Skeletal muscle satellite cell (primary cell): ENCODE results near the gene OR2AE1.
"Not testable (repeated sequence)": the region's sequence is repeated elsewhere in the genome, so short reads cannot be mapped to it uniquely, and the experiment has no call there.

Experiments
- H3K27me3 ChIP-seq: 2 replicates; pipeline ENCODE4 v1.7.0; 2013; ENCODE audit warnings: low read length; ENCODE audit not compliant: control insufficient read depth, insufficient read depth
- H3K36me3 ChIP-seq: 2 replicates; pipeline ENCODE4 v1.7.0; 2013; ENCODE audit warnings: mild to moderate bottlenecking, control low read depth, low read length; ENCODE audit not compliant: insufficient read depth
- H3K4me1 ChIP-seq: 2 replicates; pipeline ENCODE4 v1.7.0; 2013; ENCODE audit warnings: low read length; ENCODE audit not compliant: control insufficient read depth, insufficient read depth
- H3K4me2 ChIP-seq: 2 replicates; pipeline ENCODE4 v1.7.0; 2013; ENCODE audit warnings: mild to moderate bottlenecking, low read length
- H3K4me3 ChIP-seq: 2 replicates; pipeline ENCODE4 v1.7.0; 2013; ENCODE audit warnings: low read length
- H3K9ac ChIP-seq: 2 replicates; pipeline ENCODE4 v1.7.0; 2013; ENCODE audit warnings: mild to moderate bottlenecking, low read depth, low read length, moderate library complexity
- H3K9me3 ChIP-seq: replicated peaks from 2 replicates; pipeline ENCODE4 v1.7.0; 2013; ENCODE audit warnings: mild to moderate bottlenecking, control low read depth, low read length

OR2AE1 gene

GRCh38 chr7:99897322-99898022 lies 20.6 kb upstream of the OR2AE1 start:
- H3K36me3 ChIP-seq, result peaks cover 33% of the 10 kb centered on the region
- H3K9ac ChIP-seq, result no peak overlapping the region
- H3K4me3 ChIP-seq, result no peak overlapping the region
- no peak overlapping the region for H3K4me2 ChIP-seq
- no peaks in the 10 kb centered on the region for H3K27me3 ChIP-seq
- no peaks in the 10 kb centered on the region for H3K9me3 ChIP-seq
- H3K4me1 ChIP-seq, result no peaks in the 10 kb centered on the region

DNA sequence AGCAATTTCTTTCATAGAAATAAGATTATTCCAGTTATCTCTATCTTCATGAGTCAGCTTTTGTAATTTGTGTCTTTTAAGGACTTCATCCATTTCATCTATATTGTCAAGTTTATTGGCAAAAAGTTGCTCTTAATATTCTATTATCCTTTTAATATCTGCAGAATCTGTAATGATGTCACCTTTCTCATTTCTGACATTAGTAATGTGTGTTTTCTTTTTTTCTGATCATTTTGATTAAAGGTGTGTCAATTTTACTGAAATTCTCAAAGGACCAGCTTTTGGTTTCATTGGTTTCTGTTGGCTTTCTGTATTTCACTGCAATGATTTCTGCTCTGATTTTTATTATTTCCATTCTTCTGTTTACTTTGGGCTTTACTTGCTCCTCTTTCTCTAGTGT lies 17.9 kb upstream of the OR2AE1 start:
- Histone ChIP-seq H3K27me3 (no peaks in the 10 kb centered on the region), H3K9ac (no peak overlapping the region), H3K36me3 (peaks cover 10% of the 10 kb centered on the region), H3K4me3 (no peak overlapping the region), H3K4me1 (no peaks in the 10 kb centered on the region), H3K9me3 (no peaks in the 10 kb centered on the region), H3K4me2 (no peak overlapping the region)

- Histone ChIP-seq H3K36me3 (no peaks in the 10 kb centered on the region), H3K9me3 (no peaks in the 10 kb centered on the region), H3K4me2 (no peak overlapping the region), H3K27me3 (no peaks in the 10 kb centered on the region), H3K9ac (no peak overlapping the region), H3K4me1 (no peaks in the 10 kb centered on the region), H3K4me3 (no peak overlapping the region)
Observed at GRCh38 chr7:99893280-99893679, 16.4 kb upstream of the OR2AE1 start.

DNA sequence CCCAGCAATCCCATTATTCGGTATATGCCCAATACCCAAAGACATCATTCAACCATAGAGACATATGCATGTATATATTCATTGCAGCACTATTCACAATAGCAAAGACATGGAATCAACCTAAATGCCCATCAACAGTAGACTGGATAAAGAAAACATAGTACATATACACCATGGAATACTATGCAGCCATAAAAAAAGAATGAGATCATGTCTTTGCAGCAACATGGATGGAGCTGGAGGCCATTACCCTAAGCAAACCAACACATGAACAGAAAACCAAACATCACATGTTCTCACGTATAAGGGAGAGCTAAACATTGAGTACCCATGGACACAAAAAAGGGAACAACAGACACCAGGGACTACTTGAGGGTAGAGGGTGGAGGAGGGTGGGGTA lies 13.5 kb upstream of the OR2AE1 start:
- not testable (repeated sequence) for H3K4me1 ChIP-seq, H3K9ac ChIP-seq, H3K4me2 ChIP-seq, H3K27me3 ChIP-seq, H3K36me3 ChIP-seq, H3K9me3 ChIP-seq, H3K4me3 ChIP-seq

DNA sequence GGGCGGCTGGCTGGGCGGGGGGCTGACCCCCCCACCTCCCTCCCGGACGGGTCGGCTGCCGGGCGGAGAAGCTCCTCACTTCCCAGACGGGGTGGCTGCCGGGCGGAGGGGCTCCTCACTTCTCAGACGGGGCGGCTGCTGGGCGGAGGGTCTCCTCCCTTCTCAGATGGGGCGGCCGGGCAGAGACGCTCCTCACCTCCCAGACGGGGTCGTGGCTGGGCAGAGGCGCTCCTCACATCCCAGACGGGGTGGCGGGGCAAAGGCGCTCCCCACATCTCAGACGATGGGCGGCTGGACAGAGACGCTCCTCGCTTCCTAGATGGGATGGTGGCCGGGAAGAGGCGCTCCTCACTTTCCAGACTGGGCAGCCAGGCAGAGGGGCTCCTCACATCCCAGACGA lies 11.5 kb upstream of the OR2AE1 start:
- not testable (repeated sequence) for H3K27me3 ChIP-seq, H3K4me1 ChIP-seq, H3K9ac ChIP-seq, H3K9me3 ChIP-seq, H3K4me2 ChIP-seq, H3K36me3 ChIP-seq, H3K4me3 ChIP-seq

DNA sequence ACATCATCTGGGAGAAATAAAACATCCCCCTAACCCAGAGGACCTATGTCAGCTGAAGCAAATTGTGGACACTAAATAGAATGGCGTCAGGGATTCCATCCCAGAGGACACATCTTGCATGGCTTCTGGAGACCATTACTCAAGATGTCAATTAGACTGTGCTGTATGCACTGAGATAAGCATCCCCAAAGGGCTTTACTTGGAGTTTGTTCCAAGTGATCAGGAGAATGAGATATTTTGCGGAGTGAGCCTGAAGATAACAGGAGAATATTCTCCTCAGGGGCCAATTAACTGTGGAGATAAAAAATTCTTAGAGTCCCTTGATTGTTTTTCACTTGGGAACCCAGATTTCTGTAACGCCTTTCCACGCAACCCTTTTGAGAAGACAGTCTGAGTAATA lies 4.5 kb upstream of the OR2AE1 start:
- Histone ChIP-seq H3K4me3 (no peak overlapping the region), H3K4me1 (no peaks in the 10 kb centered on the region), H3K9me3 (no peaks in the 10 kb centered on the region), H3K36me3 (no peaks in the 10 kb centered on the region), H3K27me3 (no peaks in the 10 kb centered on the region), H3K9ac (no peak overlapping the region), H3K4me2 (no peak overlapping the region)

DNA sequence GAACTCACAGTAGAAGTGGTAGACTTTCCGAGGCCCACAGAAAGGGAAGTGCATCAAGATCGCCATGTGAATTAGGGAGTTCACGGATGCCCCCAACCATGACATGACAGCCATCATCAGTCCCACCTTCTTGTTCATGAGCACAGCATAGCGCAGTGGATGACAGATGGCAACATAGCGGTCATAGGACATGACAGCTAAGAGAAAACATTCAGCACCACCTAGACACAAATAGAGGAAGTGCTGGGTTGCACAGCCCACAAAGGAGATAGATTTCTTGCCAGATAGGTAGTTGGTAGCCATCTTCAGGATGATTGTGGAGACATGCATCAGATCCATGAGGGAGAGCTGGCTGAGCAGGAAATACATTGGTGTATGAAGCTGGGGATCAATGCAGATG lies 342 bp downstream of the OR2AE1 start:
- Histone ChIP-seq H3K36me3 (no peaks in the 10 kb centered on the region), H3K4me1 (no peaks in the 10 kb centered on the region), H3K9me3 (no peaks in the 10 kb centered on the region), H3K4me3 (no peak overlapping the region), H3K9ac (no peak overlapping the region), H3K4me2 (no peak overlapping the region), H3K27me3 (peaks cover 3% of the 10 kb centered on the region)

DNA sequence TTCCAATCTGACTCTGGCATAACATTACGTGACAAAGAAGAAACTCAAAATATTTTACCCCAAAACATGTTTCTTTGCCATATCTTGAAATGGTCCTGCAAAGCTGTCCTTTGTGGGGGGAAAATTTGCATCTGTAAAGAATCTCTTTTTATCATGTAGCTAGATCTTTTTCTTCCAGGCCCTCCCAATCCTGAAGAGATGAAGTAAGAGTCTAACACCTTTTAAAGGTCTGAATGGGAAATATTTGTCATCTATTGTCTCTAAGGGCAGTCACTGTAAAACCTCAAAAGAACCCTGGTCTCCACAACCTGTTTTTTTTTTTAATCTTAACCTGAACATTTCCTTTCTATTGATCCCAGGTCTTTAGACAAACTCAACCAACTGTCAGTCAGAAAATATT lies 8.6 kb downstream of the OR2AE1 start:
- no peak overlapping the region for H3K4me2 ChIP-seq
- no peaks in the 10 kb centered on the region for H3K36me3 ChIP-seq
- H3K4me1 ChIP-seq, result no peaks in the 10 kb centered on the region
- peaks cover 13% of the 10 kb centered on the region for H3K9me3 ChIP-seq
- peaks cover 43% of the 10 kb centered on the region for H3K27me3 ChIP-seq
- H3K4me3 ChIP-seq, result no peak overlapping the region
- H3K9ac ChIP-seq, result no peak overlapping the region

- H3K27me3 ChIP-seq, result peaks cover 49% of the 10 kb centered on the region
- H3K36me3 ChIP-seq, H3K4me3 ChIP-seq, H3K4me1 ChIP-seq, H3K4me2 ChIP-seq, H3K9ac ChIP-seq: not testable (repeated sequence)
- peaks cover 13% of the 10 kb centered on the region for H3K9me3 ChIP-seq
Observed at GRCh38 chr7:99867477-99867876, 9.4 kb downstream of the OR2AE1 start.

DNA sequence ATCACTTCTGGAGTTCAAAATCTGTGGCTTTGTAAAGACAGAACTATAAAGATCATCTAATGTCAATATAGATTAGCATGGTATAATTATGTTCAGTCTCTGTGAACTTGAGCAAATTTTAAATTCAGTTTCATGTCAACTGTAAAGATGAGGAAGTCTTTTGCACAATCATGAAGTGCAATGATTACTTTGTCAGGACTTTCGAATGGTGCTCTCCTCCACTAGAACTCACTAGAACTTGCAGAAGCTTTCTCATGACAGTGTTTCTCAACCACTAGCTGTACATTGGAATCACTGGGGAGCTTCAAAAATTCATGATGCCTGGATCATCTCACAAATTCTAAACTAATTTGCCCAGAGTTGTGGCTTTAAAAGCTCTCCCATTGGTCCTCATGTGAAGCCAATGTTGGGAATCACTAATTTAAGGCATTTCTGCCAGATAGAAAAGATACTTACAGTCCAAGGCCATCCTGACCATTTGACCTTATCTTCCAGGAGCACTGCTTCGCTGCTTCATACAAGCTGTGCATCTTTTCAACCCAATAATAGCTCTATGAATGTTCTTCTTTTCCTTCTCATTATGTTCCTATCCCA lies 12.9 kb downstream of the OR2AE1 start:
- peaks cover 13% of the 10 kb centered on the region for H3K9me3 ChIP-seq
- H3K27me3 ChIP-seq, result peaks cover 55% of the 10 kb centered on the region
- H3K9ac ChIP-seq, result no peak overlapping the region
- H3K4me2 ChIP-seq, result no peak overlapping the region
- H3K4me1 ChIP-seq, result peaks cover 13% of the 10 kb centered on the region
- H3K4me3 ChIP-seq, result no peak overlapping the region
- no peaks in the 10 kb centered on the region for H3K36me3 ChIP-seq

GRCh38 chr7:99860281-99861127 lies 16.3 kb downstream of the OR2AE1 start:
- peaks cover 53% of the 10 kb centered on the region for H3K27me3 ChIP-seq
- H3K4me1 ChIP-seq, result peaks cover 13% of the 10 kb centered on the region
- no peak overlapping the region for H3K9ac ChIP-seq
- no peaks in the 10 kb centered on the region for H3K36me3 ChIP-seq
- H3K4me3 ChIP-seq, result no peak overlapping the region
- H3K4me2 ChIP-seq, result peak overlapping the region; percentile 1
- H3K9me3 ChIP-seq, result peaks cover 13% of the 10 kb centered on the region
